HL-60 (cell line): ENCODE results near the gene EFCAB8.

Source experiments
- CTCF ChIP-seq: IDR thresholded peaks from one replicate; pipeline ENCODE4 v1.5.1; 2011; ENCODE audit warnings: low read length, control low read depth, inconsistent platforms; ENCODE audit not compliant: insufficient read depth
- GABPA ChIP-seq: IDR thresholded peaks from 2 replicates; pipeline ENCODE4 v1.6.1; 2012; ENCODE audit warnings: low read depth
- POLR2AphosphoS5 ChIP-seq: IDR thresholded peaks from 2 replicates; pipeline ENCODE4 v1.6.1; 2012; ENCODE audit warnings: low read depth
- SPI1 ChIP-seq: IDR thresholded peaks from 2 replicates; pipeline ENCODE4 v1.6.1; 2012; ENCODE audit warnings: low read depth, mild to moderate bottlenecking, borderline replicate concordance
- TF ChIP-seq, protein P1 (sequence below): IDR thresholded peaks from 2 replicates; pipeline ENCODE4 v1.6.1; 2012; ENCODE audit warnings: low read depth; ENCODE audit not compliant: insufficient replicate concordance

DNA sequence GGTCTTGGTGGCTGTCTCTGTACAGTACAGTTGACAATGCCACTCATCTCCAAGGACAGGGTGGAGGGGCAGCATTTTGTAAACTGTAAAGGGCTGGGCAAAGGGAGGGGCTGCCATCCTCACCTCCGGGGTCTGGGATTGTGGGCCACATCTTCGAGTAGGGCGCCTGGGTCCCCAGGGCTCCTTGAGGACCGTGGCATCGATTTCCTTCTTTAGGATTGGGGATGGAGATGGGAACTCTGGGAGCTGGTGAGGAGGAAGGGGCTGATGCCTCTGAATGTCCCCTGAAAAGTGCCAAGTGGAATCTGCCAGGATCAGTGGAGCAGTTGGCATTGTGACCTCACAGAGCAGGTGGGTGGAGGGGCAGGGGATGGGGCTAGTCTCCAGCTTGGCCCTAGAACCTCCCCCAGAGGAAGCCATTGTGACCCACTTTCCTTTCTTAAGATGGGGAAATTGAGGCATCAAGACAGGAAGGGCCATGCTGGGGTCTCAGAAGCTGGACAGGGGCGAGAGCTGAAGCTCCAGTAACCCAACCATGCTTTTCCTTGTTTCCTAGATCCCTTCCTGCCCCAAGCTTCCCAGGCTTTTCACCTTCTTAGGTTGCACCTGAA is 145.5 kb downstream of the EFCAB8 start, which contains the start of gene SUN5:
- TF ChIP-seq CTCF = no peak
- no peak for TF ChIP-seq GABPA
- no peak for TF ChIP-seq POLR2AphosphoS5
- TF ChIP-seq, protein P1, sequence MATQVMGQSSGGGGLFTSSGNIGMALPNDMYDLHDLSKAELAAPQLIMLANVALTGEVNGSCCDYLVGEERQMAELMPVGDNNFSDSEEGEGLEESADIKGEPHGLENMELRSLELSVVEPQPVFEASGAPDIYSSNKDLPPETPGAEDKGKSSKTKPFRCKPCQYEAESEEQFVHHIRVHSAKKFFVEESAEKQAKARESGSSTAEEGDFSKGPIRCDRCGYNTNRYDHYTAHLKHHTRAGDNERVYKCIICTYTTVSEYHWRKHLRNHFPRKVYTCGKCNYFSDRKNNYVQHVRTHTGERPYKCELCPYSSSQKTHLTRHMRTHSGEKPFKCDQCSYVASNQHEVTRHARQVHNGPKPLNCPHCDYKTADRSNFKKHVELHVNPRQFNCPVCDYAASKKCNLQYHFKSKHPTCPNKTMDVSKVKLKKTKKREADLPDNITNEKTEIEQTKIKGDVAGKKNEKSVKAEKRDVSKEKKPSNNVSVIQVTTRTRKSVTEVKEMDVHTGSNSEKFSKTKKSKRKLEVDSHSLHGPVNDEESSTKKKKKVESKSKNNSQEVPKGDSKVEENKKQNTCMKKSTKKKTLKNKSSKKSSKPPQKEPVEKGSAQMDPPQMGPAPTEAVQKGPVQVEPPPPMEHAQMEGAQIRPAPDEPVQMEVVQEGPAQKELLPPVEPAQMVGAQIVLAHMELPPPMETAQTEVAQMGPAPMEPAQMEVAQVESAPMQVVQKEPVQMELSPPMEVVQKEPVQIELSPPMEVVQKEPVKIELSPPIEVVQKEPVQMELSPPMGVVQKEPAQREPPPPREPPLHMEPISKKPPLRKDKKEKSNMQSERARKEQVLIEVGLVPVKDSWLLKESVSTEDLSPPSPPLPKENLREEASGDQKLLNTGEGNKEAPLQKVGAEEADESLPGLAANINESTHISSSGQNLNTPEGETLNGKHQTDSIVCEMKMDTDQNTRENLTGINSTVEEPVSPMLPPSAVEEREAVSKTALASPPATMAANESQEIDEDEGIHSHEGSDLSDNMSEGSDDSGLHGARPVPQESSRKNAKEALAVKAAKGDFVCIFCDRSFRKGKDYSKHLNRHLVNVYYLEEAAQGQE = no peak
- no peak for TF ChIP-seq SPI1
